RWPE2 (cell line): ENCODE data around the gene ADGRB3.

Experiments
- ATAC-seq: fragments of 200-7000 bp; cut with Tn5 transposase; 3 replicates; pipeline ENCODE4 v1.9.1; 2021; ENCODE audit warnings: low read depth
- DNase-seq: peaks from one replicate; pipeline ENCODE4 v3.0.0-alpha.2; 2020; ENCODE audit warnings: low spot score
- H3K27ac ChIP-seq: fragments of 450-650 bp; 2 replicates; pipeline ENCODE4 v1.5.1; 2017; ENCODE audit warnings: mild to moderate bottlenecking; ENCODE audit not compliant: poor library complexity, severe bottlenecking
- H3K27me3 ChIP-seq: fragments of 250-450 bp; sonication (Bioruptor Pico); 2 replicates; pipeline ENCODE4 v1.5.1; 2021; ENCODE audit warnings: mild to moderate bottlenecking, moderate library complexity; ENCODE audit not compliant: insufficient read depth, poor library complexity, severe bottlenecking
- H3K36me3 ChIP-seq: fragments of 250-450 bp; sonication (Bioruptor Pico); 2 replicates; pipeline ENCODE4 v1.5.1; 2020; ENCODE audit warnings: low read depth, mild to moderate bottlenecking, moderate library complexity
- H3K4me1 ChIP-seq: fragments of 250-450 bp; sonication (Bioruptor Pico); 2 replicates; pipeline ENCODE4 v1.5.1; 2021; ENCODE audit warnings: mild to moderate bottlenecking, moderate library complexity; ENCODE audit not compliant: insufficient read depth, poor library complexity, severe bottlenecking
- H3K4me3 ChIP-seq: fragments of 250-450 bp; sonication (Bioruptor Pico); 2 replicates; pipeline ENCODE4 v1.5.1; 2021; ENCODE audit warnings: mild to moderate bottlenecking, moderate library complexity; ENCODE audit not compliant: severe bottlenecking
- H3K9me3 ChIP-seq: fragments of 250-450 bp; sonication (Bioruptor Pico); 2 replicates; pipeline ENCODE4 v1.5.1; 2021; ENCODE audit warnings: mild to moderate bottlenecking, moderate library complexity; ENCODE audit not compliant: severe bottlenecking
- TF ChIP-seq, protein P1 (sequence below): fragments of 450-650 bp; IDR thresholded peaks from one replicate; pipeline ENCODE4 v1.5.1; 2017; ENCODE audit warnings: mild to moderate bottlenecking, moderate library complexity; ENCODE audit not compliant: poor library complexity, severe bottlenecking

The ADGRB3 gene

DNA sequence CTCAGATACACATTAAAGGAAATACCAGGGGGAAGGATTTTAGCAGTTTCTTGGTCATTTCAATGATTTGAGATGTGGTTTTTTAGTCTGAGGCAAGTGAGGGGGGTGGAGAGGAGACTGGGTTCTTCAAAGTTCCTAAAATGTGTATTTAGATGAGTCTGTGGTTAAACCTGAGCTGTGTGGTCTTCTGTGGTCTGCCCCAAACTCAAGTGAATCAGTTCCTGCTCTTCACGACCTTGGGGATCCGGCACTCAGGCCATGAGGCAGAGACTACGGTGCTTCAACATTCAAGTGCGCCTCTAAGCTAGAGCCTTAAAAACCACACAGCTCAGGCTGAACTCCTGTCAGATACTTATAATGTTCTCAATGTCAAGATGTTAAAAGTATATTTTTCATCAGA, 755.0 kb downstream of the ADGRB3 start:
- no peak for DNase-seq
- H3K4me3 ChIP-seq, result no peak overlapping the region
- no peaks in the 10 kb centered on the region for H3K36me3 ChIP-seq

DNA sequence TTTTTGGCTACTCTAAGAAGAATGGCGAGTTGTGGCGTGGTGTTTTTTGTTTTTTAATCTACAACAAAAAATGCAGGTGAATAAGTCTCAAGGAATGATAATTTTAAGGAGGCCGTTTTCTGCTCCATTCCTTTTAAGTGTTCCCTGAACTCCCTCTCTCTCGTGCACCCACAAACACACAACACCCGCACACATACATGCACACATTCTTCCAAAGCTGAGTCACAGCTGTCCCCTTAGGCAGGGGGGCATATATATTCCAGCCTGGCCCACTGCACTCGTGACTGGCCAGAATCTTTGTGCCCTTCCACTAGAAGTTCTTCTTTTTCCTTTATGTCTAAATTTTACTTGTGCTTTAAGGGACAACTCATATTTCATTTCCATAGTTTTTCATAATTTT, 756.0 kb downstream of the ADGRB3 start:
- TF ChIP-seq, protein P1, sequence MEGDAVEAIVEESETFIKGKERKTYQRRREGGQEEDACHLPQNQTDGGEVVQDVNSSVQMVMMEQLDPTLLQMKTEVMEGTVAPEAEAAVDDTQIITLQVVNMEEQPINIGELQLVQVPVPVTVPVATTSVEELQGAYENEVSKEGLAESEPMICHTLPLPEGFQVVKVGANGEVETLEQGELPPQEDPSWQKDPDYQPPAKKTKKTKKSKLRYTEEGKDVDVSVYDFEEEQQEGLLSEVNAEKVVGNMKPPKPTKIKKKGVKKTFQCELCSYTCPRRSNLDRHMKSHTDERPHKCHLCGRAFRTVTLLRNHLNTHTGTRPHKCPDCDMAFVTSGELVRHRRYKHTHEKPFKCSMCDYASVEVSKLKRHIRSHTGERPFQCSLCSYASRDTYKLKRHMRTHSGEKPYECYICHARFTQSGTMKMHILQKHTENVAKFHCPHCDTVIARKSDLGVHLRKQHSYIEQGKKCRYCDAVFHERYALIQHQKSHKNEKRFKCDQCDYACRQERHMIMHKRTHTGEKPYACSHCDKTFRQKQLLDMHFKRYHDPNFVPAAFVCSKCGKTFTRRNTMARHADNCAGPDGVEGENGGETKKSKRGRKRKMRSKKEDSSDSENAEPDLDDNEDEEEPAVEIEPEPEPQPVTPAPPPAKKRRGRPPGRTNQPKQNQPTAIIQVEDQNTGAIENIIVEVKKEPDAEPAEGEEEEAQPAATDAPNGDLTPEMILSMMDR, result no peak
- Histone ChIP-seq H3K4me3 (no peak overlapping the region), H3K27ac (no peak overlapping the region), H3K27me3 (peaks cover 10% of the 10 kb centered on the region), H3K36me3 (no peaks in the 10 kb centered on the region), H3K9me3 (no peaks in the 10 kb centered on the region), H3K4me1 (no peaks in the 10 kb centered on the region)
- ATAC-seq, result no peak
- DNase-seq, result no peak

More for the DNA sequence above, 755.0 kb downstream of the ADGRB3 start:
- H3K27ac ChIP-seq, result no peak overlapping the region
- H3K9me3 ChIP-seq, result no peaks in the 10 kb centered on the region
- no peak for ATAC-seq
- peaks cover 10% of the 10 kb centered on the region for H3K27me3 ChIP-seq
- no peaks in the 10 kb centered on the region for H3K4me1 ChIP-seq
- TF ChIP-seq, protein P1, result no peak

DNA sequence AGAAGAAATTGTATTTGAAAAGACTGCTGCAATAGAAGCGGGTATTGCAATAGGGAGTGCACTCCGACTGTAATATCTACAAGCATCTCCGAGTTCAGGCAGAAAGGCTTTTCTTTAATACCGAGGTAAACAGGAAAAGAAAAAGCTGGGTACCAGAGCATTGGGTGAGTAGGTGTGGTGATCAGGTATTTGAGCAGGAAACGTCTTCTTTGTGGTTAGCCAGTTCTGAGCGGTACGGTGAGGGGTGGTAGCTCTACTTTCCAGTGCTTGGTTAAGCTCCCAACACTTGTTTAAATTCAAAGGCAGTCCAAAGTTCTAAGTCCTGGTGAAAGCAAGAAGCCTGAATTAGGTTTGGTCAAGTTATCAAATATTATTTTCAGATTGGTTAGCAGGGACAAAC, 757.7 kb downstream of the ADGRB3 start:
- no peak overlapping the region for H3K4me3 ChIP-seq
- no peaks in the 10 kb centered on the region for H3K36me3 ChIP-seq
- DNase-seq (no peak), ATAC-seq (no peak)
- H3K27me3 ChIP-seq, result peaks cover 7% of the 10 kb centered on the region
- TF ChIP-seq, protein P1, result no peak
- no peak overlapping the region for H3K27ac ChIP-seq
- H3K9me3 ChIP-seq, result no peaks in the 10 kb centered on the region
- no peaks in the 10 kb centered on the region for H3K4me1 ChIP-seq

DNA sequence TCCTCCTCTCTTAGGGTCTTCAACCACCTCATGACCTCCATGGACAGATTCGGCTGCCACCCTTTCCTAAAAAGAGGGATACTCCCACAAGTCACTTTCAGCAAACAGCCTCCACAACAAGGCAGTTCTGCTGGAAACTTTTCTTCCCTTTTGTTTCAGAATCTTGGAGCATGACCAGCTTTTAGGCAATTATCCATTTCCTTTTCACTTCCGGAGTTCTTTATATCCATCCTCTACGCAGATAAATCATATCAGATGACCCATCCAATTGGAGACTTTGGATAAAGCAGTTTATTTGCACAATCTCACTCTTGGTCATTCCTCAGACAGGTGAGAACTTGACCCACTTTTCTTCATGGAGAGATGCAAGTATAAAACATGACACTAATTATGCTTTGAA, 763.2 kb downstream of the ADGRB3 start:
- H3K4me3 ChIP-seq, result no peak overlapping the region
- ATAC-seq, result no peak
- H3K9me3 ChIP-seq, result no peaks in the 10 kb centered on the region
- TF ChIP-seq, protein P1, result no peak
- H3K36me3 ChIP-seq, result no peaks in the 10 kb centered on the region
- H3K27me3 ChIP-seq, result no peaks in the 10 kb centered on the region
- no peaks in the 10 kb centered on the region for H3K4me1 ChIP-seq
- H3K27ac ChIP-seq, result no peak overlapping the region
- DNase-seq, result no peak

DNA sequence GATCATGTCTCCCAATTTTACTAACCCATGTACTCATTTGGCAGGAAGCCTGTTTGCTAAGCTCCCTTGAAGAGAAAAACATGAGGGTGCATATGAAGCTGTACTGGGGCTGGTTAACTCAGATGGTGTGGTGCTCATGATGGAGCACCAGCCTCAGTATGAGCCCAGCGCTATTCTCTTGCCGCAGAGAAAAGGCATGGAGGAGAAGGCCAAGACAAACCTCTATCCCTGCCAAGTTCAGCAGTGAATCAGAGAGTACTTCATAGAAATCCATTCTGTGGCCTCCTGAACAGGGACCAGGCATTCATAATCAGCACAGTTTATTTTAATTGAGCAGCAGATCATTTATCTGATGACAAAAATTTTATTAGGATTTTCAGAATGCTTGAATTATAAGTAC, 763.6 kb downstream of the ADGRB3 start:
- Histone ChIP-seq H3K4me3 (no peak overlapping the region), H3K9me3 (no peaks in the 10 kb centered on the region), H3K4me1 (no peaks in the 10 kb centered on the region), H3K27me3 (no peaks in the 10 kb centered on the region), H3K36me3 (no peaks in the 10 kb centered on the region), H3K27ac (no peak overlapping the region)
- DNase-seq (no peak), ATAC-seq (no peak)
- TF ChIP-seq, protein P1, result no peak
